Adrenal gland (tissue), 12 donors: Measurements from ENCODE around the gene MARVELD2. TPM values are rescaled to one million over a fixed set of nuclear protein-coding genes. Genes with fewer than 3 reads are reported as not detected.

Experiments
- DNase-seq, 7 donors: peaks; one replicate each; pipeline ENCODE4 v3.0.0-alpha.2; 2019 to 2020
- H3K27ac ChIP-seq, 5 donors: fragments of 200-600 bp; sonication (generic) in 4 of 5; 1 replicate in 3 of 5; 2 replicates in 2 of 5; pipeline versions ENCODE4 v1.5.1 to v1.8.0; 2016 to 2020; ENCODE audit warnings: mild to moderate bottlenecking in 1 of 5
- H3K27me3 ChIP-seq: fragments of 200-600 bp; 2 replicates; pipeline ENCODE4 v1.8.0; 2021
- H3K36me3 ChIP-seq, 2 donors: fragments of 200-600 bp; replicated peaks in 1 of 2; 1 replicate in 1 of 2; 2 replicates in 1 of 2; pipeline versions ENCODE4 v1.5.1 to v1.8.0; 2018 to 2022
- H3K4me1 ChIP-seq, 2 donors: fragments of 200-600 bp; replicated peaks in 1 of 2; 1 replicate in 1 of 2; 2 replicates in 1 of 2; pipeline versions ENCODE4 v1.5.1 to v1.8.0; 2018 to 2021
- H3K4me3 ChIP-seq, 4 donors: fragments of 200-600 bp; sonication (generic) in 3 of 4; one replicate each; pipeline ENCODE4 v1.5.1; 2016 to 2018
- H3K9me3 ChIP-seq, 3 donors: fragments of 200-600 bp; sonication (generic) in 1 of 3; replicated peaks in 1 of 3; 1 replicate in 2 of 3; 2 replicates in 1 of 3; pipeline versions ENCODE4 v1.5.1 to v1.8.0; 2016 to 2021
- POLR2A ChIP-seq, 2 donors: fragments of 450-650 bp; IDR thresholded peaks; one replicate each; pipeline ENCODE4 v1.6.1; 2017; ENCODE audit warnings: antibody characterized with exemption in 2 of 2, mild to moderate bottlenecking in 2 of 2, moderate library complexity in 1 of 2
- WGBS, 4 donors: extraction: QIAGEN DNeasy Blood & Tissue Kit in 2 of 4; methylation state at CpG; one replicate each; pipeline versions ENCODE4 v1.1.5 to v1.1.7; 2013 to 2017; 5-methylcytosine and 5-hydroxymethylcytosine counted together
- intact Hi-C, 2 donors: fragments of 100-400 bp; cut with DNase I; formaldehyde crosslinking; loops; one replicate each; pipeline versions ENCODE4 v1.14.1 to v1.15.0; 2022 to 2023
- polyA plus RNA-seq, 3 donors: library from polyadenylated mRNA; stranded (reverse); fragments of 200-250 nt in 2 of 3; fragments of 350-450 nt in 1 of 3; fragmentation: Illumina TruSeq in 1 of 3; extraction: RNeasy Lipid Tissue Mini Kit (QIAGEN cat#74804) in 1 of 3; gene quantifications; one replicate each; pipeline ENCODE4 v1.2.3, GENCODE V29; 2013 to 2014
- total RNA-seq, 9 donors: library from RNA; depleted of rRNA in 4 of 9; stranded (reverse); fragments of >200 nt in 4 of 9; fragments of 120-200 nt in 1 of 9; fragmentation: NEBNext Ultra II Directional in 1 of 9; extraction: Animal tissue kit (Norgen Biotek cat#: 25700) in 1 of 9; gene quantifications; one replicate each; pipeline versions ENCODE4 v1.1.0 to v1.2.4, GENCODE V29; 2013 to 2023
- TF ChIP-seq, protein P1 (sequence below), 6 experiments: fragments of 450-650 bp in 4 of 6; fragments of 200-600 bp in 2 of 6; sonication (generic) in 1 of 6; IDR thresholded peaks; 1 replicate in 5 of 6; 2 replicates in 1 of 6; pipeline versions ENCODE4 v1.5.1 to v1.8.0; 2016 to 2021; ENCODE audit warnings: antibody characterized with exemption in 6 of 6, mild to moderate bottlenecking in 2 of 6, moderate library complexity in 1 of 6
- donor health status: healthy with polysubstance abuse.
- donor health status: Bipolar disorder and iron deficiency.
- donor health status: DM: yes; HTN: yes; CAD: no.
- donor health status: DM: no; HTN: no; CAD: no.
- donor health status: DM: no; HTN: no; CAD: no.
- donor health status: DM: yes; HTN: yes; CAD: no.

MARVELD2 gene
- total and polyA plus RNA-seq, 12 donors = 0.16 to 1.6 (median 0.73) TPM

DNA sequence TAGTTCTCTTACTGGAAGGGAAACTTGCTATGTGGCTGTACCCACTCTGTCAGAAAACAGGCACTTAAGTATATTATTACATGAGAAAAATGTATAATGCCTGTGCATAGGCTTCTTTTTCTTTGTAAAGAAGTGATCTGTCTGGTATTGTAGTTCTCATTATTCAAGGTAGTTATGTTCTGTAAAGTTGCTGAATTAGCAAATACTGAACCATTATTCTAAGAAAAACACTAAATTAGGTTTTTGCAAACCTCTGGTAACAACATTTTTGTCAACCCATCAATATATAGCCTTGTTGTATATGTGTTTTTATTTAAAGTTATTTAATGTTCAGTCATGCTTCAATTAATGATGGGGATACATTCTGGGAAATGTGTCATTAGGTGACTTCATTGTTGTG, 36.5 kb upstream of the MARVELD2 start:
- H3K27me3 ChIP-seq = no peaks in the 10 kb centered on the region
- DNase-seq = no peak
- no peaks in the 10 kb centered on the region for H3K4me1 ChIP-seq
- H3K4me3 ChIP-seq = no peak overlapping the region
- peaks cover 0 to 70% of the 10 kb centered on the region in 2 donors for H3K36me3 ChIP-seq
- no peak overlapping the region for H3K27ac ChIP-seq
- no peaks in the 10 kb centered on the region for H3K9me3 ChIP-seq
- intact Hi-C loops = no loop called here
- no peak for TF ChIP-seq POLR2A (IDR thresholded peaks at IDR 0.05)
- TF ChIP-seq, protein P1, sequence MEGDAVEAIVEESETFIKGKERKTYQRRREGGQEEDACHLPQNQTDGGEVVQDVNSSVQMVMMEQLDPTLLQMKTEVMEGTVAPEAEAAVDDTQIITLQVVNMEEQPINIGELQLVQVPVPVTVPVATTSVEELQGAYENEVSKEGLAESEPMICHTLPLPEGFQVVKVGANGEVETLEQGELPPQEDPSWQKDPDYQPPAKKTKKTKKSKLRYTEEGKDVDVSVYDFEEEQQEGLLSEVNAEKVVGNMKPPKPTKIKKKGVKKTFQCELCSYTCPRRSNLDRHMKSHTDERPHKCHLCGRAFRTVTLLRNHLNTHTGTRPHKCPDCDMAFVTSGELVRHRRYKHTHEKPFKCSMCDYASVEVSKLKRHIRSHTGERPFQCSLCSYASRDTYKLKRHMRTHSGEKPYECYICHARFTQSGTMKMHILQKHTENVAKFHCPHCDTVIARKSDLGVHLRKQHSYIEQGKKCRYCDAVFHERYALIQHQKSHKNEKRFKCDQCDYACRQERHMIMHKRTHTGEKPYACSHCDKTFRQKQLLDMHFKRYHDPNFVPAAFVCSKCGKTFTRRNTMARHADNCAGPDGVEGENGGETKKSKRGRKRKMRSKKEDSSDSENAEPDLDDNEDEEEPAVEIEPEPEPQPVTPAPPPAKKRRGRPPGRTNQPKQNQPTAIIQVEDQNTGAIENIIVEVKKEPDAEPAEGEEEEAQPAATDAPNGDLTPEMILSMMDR (IDR thresholded peaks at IDR 0.05) = no peak

DNA sequence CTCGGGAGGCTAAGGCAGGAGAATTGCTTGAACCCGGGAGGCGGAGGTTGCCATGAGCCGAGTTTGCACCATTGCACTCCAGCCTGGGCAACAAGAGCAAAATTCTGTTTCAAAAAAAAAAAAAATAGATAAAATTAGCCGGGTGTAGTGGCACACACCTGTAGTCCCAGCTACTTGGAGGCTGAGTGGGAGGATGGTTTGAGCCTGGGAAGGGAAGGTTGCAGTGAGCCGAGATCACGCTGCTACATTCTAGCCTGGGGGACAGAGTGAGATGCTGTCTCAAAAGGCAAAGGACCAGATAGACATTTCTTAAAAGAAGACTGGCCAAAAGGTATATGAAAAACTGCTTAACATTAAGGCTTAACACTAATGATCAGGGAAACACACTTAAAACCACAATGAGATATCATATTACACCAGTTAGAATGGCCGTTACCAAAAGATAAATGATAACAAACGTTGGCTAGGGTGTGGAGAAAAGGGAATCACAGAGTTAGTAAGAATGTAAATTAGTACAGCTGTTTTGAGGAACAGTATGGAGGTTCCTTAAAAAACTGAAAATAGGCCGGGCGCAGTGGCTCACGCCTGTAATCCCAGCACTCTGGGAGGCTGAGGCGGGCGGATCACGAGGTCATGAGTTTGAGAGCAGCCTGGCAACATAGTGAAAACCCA, 10.1 kb upstream of the MARVELD2 start:
- Histone ChIP-seq H3K27ac (no peak overlapping the region), H3K36me3 (peaks cover 0 to 36% of the 10 kb centered on the region in 2 donors), H3K27me3 (no peaks in the 10 kb centered on the region), H3K4me3 (no peak overlapping the region), H3K9me3 (no peaks in the 10 kb centered on the region), H3K4me1 (no peaks in the 10 kb centered on the region)
- WGBS, 4 donors = 90 to 94% (median 93%) methylated on average over 14 to 15 of the region's 15 CpGs
- intact Hi-C loops = no loop called here
- TF ChIP-seq, protein P1 (IDR thresholded peaks at IDR 0.05) = no peak
- TF ChIP-seq POLR2A (IDR thresholded peaks at IDR 0.05) = no peak
- no peak for DNase-seq

DNA sequence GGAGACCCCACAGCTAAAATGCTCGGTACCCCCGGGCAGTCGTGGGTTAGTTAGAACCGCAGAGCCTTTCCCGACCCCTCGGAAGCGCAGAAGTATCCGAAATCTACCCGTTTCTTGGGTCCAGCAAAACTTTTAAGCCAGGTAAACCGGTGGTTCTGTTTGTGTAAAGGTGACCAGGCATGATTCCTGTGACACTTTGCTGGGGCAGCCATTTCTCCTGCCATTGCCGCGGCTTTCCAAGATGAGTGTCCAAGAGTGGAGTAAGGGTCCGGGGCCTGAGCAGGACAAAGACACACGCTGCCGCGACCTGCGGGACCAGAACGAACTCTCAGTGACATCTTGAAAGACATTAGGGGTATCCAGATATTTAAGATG, 655 bp downstream of the MARVELD2 start:
- DNase-seq = no peak
- peaks cover 0 to 5% of the 10 kb centered on the region in 2 donors for H3K36me3 ChIP-seq
- no peaks in the 10 kb centered on the region for H3K4me1 ChIP-seq
- H3K27me3 ChIP-seq = no peaks in the 10 kb centered on the region
- peak overlapping the region in 3 of 4 donors; percentile 49 to 75 (median 61) for H3K4me3 ChIP-seq
- 48 to 73% (median 62%) methylated on average over 12 to 18 of the region's 18 CpGs for WGBS, 4 donors
- no peaks in the 10 kb centered on the region for H3K9me3 ChIP-seq
- H3K27ac ChIP-seq = no peak overlapping the region
- intact Hi-C loops = no loop called here
- no peak for TF ChIP-seq POLR2A (IDR thresholded peaks at IDR 0.05)
- TF ChIP-seq, protein P1 (IDR thresholded peaks at IDR 0.05) = no peak

DNA sequence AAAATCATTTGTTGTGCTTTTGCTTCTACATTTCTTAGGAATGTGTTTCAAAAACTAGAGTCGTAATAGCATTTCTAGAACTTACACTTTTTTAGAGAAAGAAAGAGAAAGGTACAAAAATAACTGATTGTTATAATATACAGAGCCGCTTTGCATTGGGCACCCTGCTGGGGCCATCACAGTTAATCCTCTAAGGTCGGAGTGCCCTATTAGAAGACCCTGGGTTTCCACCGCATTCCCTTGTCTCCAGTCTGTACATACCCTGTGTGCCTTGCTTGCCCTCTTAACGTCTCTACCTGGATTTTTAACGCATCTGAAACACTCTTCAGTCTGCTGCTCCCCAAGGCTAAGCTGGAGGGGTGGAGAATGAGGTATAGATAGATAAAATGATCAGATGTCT, 1.3 kb downstream of the MARVELD2 start:
- WGBS, 4 donors = 91 to 94% (median 93%) methylated on average over 6 of the region's 6 CpGs
- intact Hi-C loops = no loop called here
- no peak for DNase-seq
- peaks cover 0 to 5% of the 10 kb centered on the region in 2 donors for H3K36me3 ChIP-seq
- H3K27ac ChIP-seq = no peak overlapping the region
- H3K4me1 ChIP-seq = no peaks in the 10 kb centered on the region
- H3K27me3 ChIP-seq = no peaks in the 10 kb centered on the region
- H3K9me3 ChIP-seq = no peaks in the 10 kb centered on the region
- TF ChIP-seq, protein P1 (IDR thresholded peaks at IDR 0.05) = no peak
- no peak for TF ChIP-seq POLR2A (IDR thresholded peaks at IDR 0.05)
- H3K4me3 ChIP-seq = no peak overlapping the region
